ENCODE measurements around the gene SPINK4. TPM values are rescaled to one million over a fixed set of nuclear protein-coding genes. Genes with fewer than 3 reads are reported as not detected.

Gene SPINK4
- total RNA-seq, 1 experiment from 2014 or later: not detected

DNA sequence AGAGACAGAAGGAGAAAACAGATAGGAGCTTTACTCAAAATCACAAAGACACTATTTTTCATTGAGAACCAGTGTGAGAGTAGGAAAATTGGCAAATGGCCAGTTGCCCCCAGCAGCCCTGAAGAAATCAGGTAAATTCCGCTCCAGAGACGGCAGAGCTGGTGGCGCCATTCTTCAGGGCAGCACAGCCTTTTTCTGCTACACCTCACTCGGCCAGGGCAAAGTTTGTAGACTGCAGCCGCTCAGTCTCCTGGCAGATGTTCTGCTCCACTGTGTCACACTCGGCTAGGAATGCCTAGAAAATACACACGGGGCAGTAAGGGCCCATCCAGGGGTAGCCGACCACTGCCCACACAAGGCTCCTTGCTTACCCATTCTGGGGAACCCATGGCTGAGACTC lies 15.0 kb downstream of the SPINK4 start:
- no peak for DNase-seq (ENCODE audit: low spot score)

DNA sequence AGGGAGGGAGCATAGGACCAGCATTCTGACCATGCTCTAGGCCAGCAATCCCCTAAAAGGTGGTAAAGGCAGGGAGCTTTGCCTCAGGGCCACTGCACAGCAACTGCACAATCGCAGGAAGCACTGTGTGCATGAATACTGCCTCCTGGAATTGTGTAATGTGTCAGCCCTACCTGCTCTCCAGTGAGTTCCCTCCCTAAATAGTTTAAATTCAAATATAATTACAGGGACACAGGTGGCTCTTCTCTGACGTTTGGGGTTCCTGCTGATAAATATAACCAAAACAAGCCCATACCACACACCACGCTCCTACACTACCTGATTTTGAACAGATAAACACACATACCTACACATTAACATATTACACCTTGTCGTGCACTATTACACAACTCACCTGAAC lies 15.5 kb downstream of the SPINK4 start:
- no peak for TF ChIP-seq HMGA2 (CRISPR knock-in tag; IDR thresholded peaks at IDR 0.05)
- TF ChIP-seq, protein P1, sequence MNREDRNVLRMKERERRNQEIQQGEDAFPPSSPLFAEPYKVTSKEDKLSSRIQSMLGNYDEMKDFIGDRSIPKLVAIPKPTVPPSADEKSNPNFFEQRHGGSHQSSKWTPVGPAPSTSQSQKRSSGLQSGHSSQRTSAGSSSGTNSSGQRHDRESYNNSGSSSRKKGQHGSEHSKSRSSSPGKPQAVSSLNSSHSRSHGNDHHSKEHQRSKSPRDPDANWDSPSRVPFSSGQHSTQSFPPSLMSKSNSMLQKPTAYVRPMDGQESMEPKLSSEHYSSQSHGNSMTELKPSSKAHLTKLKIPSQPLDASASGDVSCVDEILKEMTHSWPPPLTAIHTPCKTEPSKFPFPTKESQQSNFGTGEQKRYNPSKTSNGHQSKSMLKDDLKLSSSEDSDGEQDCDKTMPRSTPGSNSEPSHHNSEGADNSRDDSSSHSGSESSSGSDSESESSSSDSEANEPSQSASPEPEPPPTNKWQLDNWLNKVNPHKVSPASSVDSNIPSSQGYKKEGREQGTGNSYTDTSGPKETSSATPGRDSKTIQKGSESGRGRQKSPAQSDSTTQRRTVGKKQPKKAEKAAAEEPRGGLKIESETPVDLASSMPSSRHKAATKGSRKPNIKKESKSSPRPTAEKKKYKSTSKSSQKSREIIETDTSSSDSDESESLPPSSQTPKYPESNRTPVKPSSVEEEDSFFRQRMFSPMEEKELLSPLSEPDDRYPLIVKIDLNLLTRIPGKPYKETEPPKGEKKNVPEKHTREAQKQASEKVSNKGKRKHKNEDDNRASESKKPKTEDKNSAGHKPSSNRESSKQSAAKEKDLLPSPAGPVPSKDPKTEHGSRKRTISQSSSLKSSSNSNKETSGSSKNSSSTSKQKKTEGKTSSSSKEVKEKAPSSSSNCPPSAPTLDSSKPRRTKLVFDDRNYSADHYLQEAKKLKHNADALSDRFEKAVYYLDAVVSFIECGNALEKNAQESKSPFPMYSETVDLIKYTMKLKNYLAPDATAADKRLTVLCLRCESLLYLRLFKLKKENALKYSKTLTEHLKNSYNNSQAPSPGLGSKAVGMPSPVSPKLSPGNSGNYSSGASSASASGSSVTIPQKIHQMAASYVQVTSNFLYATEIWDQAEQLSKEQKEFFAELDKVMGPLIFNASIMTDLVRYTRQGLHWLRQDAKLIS (CRISPR knock-in tag; IDR thresholded peaks at IDR 0.05; ENCODE audit: borderline replicate concordance): no peak
- TF ChIP-seq, protein P2, sequence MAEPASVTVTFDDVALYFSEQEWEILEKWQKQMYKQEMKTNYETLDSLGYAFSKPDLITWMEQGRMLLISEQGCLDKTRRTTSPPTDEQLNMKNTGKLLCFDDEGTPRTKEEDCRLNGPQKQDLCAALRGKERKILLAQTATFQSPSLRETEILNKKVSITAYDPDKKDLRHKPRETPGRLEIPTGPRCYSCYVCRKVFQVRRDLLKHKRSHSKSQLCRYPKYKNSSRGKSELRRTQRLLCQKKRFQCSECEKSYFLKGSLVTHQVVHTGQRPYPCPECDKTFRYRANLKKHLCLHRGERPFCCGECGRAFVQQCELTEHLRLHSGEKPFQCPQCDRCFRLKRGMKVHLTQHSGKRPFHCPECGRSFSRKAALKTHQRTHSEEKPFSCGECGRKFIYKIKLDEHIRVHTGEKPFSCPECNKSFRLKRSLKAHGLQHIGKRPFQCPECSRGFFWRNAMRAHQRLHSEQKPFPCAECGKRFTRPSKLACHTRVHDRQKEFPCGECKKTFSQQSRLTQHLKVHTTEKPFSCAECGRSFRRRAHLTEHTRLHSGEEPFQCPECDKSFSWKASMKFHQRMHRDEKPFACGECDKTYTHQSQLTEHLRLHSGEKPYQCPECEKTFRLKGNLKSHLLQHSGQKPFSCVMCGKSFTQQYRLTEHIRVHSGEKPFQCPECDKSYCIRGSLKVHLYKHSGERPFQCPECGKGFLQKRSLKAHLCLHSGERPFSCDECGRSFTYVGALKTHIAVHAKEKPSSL (CRISPR knock-in tag; conservative IDR thresholded peaks at IDR 0.05): no peak
- no peak for TF ChIP-seq CREB1 (CRISPR knock-in tag; IDR thresholded peaks at IDR 0.05)
- H3K4me3 Mint-ChIP-seq: no peak overlapping the region
- no peaks in the 10 kb centered on the region for H3K4me1 Mint-ChIP-seq
- H3K9me3 Mint-ChIP-seq: no peaks in the 10 kb centered on the region
- DNase-seq (ENCODE audit: low spot score): no peak
- H3K27me3 Mint-ChIP-seq (ENCODE audit: low read depth): no peaks in the 10 kb centered on the region
- ChIA-PET POLR2A (no interaction called here), CTCF (no interaction called here)
- no peak overlapping the region for H3K27ac Mint-ChIP-seq
- ATAC-seq: no peak
- H3K36me3 Mint-ChIP-seq: peaks cover 61% of the 10 kb centered on the region

More for the DNA sequence above, 15.0 kb downstream of the SPINK4 start:
- POLR2A ChIA-PET: no interaction called here
- no peak overlapping the region for H3K4me3 Mint-ChIP-seq
- H3K4me1 Mint-ChIP-seq: no peaks in the 10 kb centered on the region
- no peak for ATAC-seq
- no peak overlapping the region for H3K27ac Mint-ChIP-seq
- TF ChIP-seq ZBTB21 (CRISPR knock-in tag; IDR thresholded peaks at IDR 0.05; ENCODE audit: borderline replicate concordance) (no peak), CREB1 (CRISPR knock-in tag; IDR thresholded peaks at IDR 0.05) (no peak), PRRX2 (CRISPR knock-in tag; IDR thresholded peaks at IDR 0.05) (no peak), ATF1 (CRISPR knock-in tag; IDR thresholded peaks at IDR 0.05) (no peak), NFE2L1 (CRISPR knock-in tag; IDR thresholded peaks at IDR 0.05) (no peak), ZNF396 (CRISPR knock-in tag; IDR thresholded peaks at IDR 0.05; ENCODE audit: borderline replicate concordance) (no peak), ZNF317 (CRISPR knock-in tag; IDR thresholded peaks at IDR 0.05; ENCODE audit: borderline replicate concordance, low read depth) (no peak), SOX15 (CRISPR knock-in tag; IDR thresholded peaks at IDR 0.05) (no peak), ZNF423 (CRISPR knock-in tag; IDR thresholded peaks at IDR 0.05) (no peak), TEAD1 (CRISPR knock-in tag; IDR thresholded peaks at IDR 0.05) (no peak), GRHL2 (CRISPR knock-in tag; IDR thresholded peaks at IDR 0.05; ENCODE audit: insufficient replicate concordance, severe bottlenecking) (no peak)
- TF ChIP-seq, protein P2 (CRISPR knock-in tag; conservative IDR thresholded peaks at IDR 0.05): no peak
- TF ChIP-seq, protein P3, sequence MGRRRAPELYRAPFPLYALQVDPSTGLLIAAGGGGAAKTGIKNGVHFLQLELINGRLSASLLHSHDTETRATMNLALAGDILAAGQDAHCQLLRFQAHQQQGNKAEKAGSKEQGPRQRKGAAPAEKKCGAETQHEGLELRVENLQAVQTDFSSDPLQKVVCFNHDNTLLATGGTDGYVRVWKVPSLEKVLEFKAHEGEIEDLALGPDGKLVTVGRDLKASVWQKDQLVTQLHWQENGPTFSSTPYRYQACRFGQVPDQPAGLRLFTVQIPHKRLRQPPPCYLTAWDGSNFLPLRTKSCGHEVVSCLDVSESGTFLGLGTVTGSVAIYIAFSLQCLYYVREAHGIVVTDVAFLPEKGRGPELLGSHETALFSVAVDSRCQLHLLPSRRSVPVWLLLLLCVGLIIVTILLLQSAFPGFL (CRISPR knock-in tag; IDR thresholded peaks at IDR 0.05; ENCODE audit: borderline replicate concordance): no peak
- TF ChIP-seq, protein P4, sequence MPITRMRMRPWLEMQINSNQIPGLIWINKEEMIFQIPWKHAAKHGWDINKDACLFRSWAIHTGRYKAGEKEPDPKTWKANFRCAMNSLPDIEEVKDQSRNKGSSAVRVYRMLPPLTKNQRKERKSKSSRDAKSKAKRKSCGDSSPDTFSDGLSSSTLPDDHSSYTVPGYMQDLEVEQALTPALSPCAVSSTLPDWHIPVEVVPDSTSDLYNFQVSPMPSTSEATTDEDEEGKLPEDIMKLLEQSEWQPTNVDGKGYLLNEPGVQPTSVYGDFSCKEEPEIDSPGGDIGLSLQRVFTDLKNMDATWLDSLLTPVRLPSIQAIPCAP (CRISPR knock-in tag; IDR thresholded peaks at IDR 0.05): no peak
- TF ChIP-seq, protein P5, sequence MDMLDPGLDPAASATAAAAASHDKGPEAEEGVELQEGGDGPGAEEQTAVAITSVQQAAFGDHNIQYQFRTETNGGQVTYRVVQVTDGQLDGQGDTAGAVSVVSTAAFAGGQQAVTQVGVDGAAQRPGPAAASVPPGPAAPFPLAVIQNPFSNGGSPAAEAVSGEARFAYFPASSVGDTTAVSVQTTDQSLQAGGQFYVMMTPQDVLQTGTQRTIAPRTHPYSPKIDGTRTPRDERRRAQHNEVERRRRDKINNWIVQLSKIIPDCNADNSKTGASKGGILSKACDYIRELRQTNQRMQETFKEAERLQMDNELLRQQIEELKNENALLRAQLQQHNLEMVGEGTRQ (CRISPR knock-in tag; IDR thresholded peaks at IDR 0.05): no peak
- TF ChIP-seq, protein P6, sequence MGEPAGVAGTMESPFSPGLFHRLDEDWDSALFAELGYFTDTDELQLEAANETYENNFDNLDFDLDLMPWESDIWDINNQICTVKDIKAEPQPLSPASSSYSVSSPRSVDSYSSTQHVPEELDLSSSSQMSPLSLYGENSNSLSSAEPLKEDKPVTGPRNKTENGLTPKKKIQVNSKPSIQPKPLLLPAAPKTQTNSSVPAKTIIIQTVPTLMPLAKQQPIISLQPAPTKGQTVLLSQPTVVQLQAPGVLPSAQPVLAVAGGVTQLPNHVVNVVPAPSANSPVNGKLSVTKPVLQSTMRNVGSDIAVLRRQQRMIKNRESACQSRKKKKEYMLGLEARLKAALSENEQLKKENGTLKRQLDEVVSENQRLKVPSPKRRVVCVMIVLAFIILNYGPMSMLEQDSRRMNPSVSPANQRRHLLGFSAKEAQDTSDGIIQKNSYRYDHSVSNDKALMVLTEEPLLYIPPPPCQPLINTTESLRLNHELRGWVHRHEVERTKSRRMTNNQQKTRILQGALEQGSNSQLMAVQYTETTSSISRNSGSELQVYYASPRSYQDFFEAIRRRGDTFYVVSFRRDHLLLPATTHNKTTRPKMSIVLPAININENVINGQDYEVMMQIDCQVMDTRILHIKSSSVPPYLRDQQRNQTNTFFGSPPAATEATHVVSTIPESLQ (CRISPR knock-in tag; IDR thresholded peaks at IDR 0.05): no peak
- no peaks in the 10 kb centered on the region for H3K9me3 Mint-ChIP-seq
- no peaks in the 10 kb centered on the region for H3K27me3 Mint-ChIP-seq (ENCODE audit: low read depth)
- peaks cover 57% of the 10 kb centered on the region for H3K36me3 Mint-ChIP-seq
- CTCF ChIA-PET: no interaction called here
